HG02610 (cell line): ENCODE data around the gene GLOD4.
"Not testable (repeated sequence)": the region's sequence is repeated elsewhere in the genome, so short reads cannot be mapped to it uniquely, and the experiment has no call there.

ENCODE experiments used
- ATAC-seq: cut with Tn5 transposase; IDR thresholded peaks from one replicate; pipeline ENCODE4 v1.9.1; 2021; ENCODE audit warnings: mild to moderate bottlenecking, moderate library complexity; ENCODE audit not compliant: unreplicated experiment

GLOD4 gene

DNA sequence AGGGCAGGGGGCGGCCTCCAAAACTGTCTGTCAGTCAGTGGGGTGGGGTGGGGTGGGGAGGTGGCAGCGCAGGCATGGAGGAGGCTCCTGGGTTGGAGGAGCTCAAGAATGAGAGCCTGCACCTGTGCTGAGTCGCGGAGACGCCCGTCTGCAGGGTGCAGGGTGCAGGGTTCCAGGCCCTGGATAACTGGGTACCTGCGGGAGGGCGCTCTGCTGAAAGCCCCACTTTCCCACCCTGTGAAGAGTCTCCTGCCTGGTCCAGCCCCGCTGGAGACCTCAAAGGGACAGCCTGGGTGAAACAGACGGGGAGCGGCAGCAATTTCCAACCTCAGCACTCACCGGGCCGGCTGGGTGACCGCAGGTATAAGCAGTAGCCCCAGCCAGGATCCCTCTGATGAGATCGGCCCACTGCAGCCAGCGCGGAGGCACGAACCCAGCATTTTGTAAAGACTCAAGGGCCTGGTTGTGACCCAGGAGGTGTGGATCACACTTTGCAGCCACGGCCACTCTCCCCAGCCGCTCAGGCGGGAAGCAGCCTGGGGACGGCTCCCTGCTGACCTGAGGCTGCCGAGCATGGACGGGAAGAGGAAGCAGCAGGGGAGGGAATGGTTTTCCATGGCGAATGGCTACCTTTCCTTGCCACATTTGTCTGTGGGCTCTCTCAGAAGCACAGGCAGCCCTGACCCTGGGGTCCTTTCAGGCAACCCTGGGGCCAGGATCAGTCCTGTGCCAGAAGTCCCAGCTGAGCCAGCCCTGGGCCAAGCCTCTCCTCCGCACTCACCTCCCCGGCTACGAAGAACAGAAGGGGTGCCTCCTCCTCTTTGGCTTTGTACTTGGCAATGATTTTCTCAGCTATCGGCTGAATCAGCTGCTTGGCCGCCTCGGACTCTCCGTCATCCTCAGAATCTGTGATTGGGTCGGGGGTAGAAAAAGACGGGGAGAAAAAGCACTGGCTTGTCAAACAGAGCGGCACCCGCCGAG lies 21.1 kb upstream of the GLOD4 start:
- ATAC-seq = no peak

DNA sequence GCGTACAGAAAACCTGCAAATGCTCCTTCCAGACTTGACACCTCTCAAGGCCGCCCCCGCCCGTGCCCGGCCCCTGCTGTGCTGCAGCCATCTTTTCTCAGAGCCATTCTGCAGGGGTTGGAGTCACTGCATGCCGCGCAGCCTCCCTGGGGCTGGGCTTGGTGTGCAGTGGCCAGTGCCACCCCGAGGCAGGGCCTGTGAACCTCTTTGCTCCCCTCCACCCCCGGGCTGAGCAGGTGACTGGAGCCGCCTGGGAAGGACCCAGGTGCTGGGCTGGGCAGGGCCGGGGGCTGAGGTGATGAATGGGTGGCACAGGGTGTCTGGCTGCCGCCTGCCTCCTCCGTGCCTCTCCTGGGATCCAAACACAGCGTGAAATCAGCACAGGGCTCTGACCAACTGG lies 20.4 kb upstream of the GLOD4 start:
- ATAC-seq = no peak

DNA sequence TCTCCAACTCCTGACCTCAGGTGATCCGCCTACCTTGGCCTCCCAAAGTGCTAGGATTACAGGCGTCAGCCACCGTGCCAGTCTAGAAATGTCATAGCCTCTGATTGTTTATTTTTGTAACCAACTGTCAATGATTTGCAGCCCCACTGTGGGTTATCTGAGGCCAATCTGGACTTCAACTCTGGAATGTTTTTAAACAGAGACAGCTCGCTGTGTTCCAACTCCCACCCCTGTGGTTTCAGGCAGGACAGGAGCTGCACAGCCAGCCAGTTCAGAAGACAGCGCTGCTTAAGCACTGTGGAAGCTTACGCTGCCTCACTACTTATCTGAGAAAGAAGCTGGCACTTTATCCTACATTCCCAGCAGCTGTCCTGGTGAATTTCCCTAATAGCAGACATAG lies 19.6 kb upstream of the GLOD4 start:
- no peak for ATAC-seq

DNA sequence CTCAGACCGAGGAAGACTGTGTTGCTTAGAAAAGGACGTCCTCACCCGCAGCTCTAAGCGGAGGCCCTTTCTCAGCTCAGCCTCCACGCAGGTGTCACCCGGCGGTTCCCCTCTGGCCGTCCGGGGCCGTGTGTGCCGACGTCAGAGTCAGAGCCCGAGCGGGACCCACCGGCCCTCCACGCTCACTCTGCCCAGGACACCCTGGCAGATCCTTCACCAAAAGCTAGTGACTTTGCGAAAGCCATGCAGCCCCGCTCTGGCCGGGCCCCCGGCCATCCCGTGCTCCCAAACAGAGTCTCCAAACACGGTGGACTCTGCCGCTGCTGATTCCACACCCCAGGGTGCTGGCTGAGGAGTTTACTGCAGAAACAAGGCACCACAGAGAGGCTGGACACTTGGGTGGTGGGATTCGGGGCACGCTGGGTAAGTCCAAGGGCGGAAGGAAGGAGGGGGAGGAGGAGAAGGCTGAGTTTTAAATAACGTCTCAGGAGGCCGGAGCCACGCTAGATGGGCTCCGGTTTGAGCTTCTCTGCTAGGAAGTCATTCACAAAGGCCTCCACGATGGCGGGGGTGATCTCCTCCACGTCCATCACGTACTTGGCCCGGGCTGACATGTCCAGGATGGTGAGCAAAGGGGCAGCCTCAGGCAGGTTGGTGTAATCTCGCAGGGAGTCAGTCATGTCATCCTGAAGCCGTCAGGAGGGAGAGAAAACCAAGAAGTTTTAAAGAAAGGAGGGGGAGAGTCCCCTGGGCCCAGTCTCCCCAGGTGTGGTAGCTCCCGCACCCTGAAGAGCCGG lies 18.6 kb upstream of the GLOD4 start:
- no peak for ATAC-seq

DNA sequence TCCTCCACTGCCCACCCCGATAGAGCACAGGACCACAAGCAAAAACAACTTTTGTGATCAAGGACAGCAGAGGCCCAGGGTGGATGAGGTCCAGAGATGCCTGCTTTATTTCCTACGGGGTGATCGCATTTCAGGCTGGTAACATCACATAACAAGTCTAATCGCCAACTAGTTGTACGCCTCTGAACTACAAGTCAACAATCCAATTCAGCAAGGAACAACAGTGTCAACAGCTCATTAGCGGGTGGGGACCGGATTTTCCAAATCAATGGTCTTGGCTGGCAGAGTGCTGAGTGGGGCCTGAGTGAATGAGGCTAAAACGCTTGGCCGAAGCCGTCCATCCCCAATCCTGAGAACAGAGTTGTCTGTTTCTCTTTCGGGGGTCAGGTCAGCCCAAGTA lies 17.2 kb upstream of the GLOD4 start:
- no peak for ATAC-seq

DNA sequence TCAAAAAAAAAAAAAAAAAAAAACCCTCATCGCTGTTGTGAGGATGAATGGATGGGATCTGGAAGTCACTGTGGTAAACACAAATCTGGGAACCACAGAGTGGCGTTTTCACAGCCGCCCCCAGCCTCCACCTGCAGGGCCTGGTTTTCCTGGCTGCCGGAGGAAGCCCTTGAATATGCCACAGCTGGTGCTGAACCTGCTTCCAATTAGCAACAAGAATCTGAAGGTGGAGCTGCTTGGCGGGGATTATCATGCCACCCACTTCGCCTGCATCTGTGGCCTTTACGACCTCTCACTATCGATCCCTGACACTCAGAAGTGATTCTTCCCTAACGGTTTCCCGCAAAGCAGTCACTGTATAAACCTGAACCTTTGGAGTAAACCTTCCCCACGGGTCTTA lies 16.2 kb upstream of the GLOD4 start:
- ATAC-seq = no peak

DNA sequence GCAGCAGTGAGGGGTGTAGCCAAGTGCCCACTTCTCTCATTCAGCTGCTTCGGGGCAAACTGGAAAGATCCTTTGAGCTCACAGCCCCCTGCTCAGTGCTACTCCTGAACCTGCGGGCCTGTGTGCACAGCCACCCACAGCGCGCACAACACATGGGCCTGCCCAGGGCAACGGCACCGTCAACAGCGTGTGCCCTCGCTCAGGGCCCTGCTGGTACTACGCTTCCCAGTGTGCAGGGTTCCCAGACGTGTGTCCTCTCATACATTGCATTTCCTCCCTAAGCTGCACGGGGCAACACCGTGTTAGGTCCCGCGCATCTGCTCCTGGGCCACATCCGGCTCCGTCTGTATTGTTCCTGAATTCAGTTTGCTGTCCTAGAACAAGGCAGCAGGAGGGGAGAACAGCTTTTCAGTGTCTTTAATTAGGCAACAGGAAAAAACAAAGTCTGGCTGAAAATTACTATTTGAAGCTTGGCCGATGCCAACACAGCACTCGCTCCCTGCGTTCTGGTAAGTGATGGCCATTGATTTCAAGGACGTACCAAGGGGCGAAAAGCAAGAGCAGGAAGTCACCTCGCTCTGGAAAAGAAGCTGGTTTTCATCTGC lies 15.3 kb upstream of the GLOD4 start:
- no peak for ATAC-seq

DNA sequence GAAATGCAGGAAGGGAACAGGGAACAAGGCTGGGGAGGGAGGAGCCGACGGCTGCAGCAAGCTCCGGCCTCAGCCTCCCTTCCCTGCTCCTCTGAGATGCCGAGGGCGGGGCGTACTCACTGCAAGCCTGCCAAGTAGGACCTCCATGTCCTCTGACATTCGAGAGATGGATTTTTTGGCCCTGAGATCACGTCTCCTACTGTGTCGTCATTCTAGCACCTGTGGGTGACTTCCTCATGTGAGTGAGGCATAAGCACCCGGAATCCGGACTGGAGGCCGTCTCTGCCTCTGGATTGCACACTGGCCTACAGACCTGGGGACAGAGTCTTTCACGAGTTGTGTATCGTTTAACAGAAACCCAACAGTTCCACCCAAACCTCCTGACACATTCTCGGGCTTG lies 14.5 kb upstream of the GLOD4 start:
- no peak for ATAC-seq

DNA sequence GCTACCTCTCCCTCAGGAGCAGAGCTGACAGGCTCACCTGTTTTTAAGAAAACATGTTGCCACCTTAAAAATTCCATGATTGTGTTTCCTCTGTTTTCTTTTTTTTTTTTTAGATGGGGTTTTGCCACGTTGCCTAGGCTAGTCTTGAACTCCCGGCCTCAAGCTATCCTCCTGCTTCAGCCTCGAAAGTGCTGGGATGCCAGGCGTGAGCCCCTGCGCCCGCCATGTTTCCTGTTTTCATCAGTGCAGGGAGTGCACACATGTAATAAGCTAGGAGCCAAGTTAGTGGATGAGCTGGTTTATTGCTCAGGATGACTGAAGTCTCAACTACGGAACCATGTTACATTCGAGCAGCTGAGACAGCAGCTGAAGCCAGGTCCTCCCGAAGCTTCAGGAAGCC lies 13.6 kb upstream of the GLOD4 start:
- no peak for ATAC-seq

DNA sequence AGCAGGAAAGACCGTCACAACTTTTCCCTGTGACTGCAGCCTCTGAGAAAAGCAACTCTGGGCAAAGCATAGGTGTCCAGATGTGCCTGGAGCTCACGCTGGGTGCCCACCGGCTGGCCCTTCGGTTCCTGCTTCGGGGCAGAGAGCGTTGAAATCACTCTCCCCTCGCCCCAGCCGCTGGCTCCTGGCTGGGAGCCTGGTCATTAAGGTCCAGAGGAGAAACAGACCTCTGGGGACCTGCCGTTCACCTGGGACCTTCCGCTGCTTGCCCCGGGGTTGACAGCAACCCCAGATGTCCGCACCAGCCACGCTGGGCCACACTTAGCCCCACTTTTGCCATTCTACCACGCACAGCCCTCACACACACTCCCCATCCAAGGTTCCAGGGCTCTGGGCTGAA lies 13.2 kb upstream of the GLOD4 start:
- no peak for ATAC-seq

DNA sequence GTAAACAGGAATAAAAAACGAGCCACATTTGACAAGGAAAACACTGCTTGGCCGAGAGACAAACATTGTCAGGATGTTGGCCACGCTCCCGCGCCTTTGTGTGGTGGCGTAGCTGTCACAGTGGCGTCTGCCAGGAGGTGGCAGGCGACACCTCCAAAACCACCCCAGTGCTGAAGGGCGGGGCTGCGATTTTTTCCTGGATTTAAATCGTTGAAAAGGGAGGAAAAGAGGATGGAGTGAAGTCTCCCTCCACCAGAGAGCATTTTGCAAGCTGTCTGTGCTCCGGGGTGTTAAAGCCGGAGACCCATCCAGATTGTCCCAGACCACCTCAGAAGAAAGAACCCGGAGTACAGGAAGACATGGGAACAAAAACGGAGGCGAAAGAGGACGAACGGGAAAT lies 12.8 kb upstream of the GLOD4 start:
- no peak for ATAC-seq

DNA sequence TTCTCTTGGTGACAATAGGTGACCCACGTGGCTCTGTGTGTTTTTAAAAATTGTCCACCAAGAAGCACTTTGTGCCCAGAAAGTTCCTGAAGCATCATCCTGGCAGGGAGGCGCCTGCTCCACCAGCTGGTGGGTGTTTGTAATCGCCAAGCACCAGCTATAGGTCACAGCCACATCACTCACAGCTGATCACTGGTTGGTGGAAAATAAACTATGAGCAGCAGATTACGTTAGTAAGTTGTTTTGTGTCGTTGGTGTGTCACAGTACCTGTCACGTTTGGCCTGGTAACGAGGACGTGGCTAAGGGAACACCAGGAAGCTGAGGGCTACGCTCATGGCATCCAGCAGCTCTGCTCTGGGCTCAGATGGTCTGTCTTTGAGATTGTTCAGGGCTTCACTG lies 10.2 kb upstream of the GLOD4 start:
- no peak for ATAC-seq

DNA sequence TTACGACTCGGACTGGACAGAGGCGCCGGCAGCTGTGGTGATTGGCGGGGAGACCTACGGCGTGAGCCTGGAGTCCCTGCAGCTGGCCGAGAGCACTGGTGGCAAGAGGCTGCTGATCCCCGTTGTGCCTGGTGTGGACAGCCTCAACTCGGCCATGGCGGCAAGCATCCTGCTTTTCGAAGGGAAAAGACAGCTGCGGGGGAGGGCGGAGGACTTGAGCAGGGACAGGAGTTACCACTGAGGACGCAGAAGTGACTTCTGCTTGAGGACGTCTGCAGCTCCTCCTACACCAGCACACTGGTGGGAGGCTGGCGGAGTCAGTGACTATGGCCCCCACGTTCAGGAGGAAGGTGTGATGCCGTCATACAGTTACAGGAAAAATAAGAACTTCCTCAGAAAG lies 9.7 kb upstream of the GLOD4 start:
- no peak for ATAC-seq

DNA sequence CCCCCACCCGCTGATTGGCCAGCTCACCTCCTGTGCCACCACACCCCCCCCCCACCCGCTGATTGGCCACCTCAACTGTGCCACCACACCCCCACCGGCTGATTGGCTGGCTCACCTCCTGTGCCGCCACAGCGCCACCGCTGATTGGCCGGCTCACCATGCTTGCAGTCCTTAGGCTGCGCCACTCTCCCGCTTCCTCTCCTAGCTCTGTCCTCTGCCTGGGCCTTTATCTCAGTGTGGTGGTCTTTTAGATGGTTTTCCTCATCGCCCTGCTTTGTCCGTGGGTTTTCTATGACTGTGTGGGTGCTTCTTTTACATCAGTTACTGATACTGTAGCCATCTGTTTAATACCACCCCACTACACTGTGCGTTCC lies 8.8 kb upstream of the GLOD4 start:
- not testable (repeated sequence) for ATAC-seq

DNA sequence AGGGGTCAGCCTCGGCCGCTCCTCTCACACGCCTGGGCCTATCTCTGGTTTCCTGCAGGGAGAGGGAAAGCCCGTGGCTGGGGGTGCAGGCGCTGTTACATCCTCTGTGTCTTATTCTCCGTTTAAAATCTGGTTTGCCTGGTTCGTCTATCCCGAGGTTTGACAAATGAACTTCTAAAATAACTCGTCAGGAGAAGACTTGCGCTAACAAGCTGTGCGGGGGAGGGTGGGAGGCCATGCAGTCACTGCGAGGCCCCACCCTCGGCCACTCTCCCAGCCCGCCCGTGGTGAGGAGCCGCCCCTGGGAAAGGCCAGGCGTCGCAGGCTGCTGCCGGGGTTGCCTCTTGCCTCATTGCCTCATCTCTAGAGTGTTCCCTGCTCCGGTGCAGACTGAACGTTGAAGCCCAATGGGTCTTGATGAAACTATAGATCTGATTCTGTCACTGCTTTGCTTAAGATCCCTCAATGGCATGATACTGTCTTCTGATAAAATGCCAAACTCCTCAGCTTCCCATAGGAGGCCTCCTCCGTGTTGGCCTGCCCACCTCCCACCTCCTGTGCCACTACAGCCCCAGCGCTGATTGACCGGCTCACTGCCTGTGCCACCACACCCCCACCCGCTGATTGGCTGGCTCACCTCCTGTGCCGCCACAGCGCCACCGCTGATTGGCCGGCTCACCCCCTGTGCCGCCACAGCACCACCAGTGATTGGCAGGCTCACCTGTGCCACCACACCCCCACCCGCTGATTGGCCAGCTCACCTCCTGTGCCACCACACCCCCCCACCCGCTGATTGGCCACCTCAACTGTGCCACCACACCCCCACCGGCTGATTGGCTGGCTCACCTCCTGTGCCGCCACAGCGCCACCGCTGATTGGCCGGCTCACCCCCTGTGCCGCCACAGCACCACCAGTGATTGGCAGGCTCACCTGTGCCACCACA lies 8.1 kb upstream of the GLOD4 start:
- ATAC-seq = not testable (repeated sequence)

DNA sequence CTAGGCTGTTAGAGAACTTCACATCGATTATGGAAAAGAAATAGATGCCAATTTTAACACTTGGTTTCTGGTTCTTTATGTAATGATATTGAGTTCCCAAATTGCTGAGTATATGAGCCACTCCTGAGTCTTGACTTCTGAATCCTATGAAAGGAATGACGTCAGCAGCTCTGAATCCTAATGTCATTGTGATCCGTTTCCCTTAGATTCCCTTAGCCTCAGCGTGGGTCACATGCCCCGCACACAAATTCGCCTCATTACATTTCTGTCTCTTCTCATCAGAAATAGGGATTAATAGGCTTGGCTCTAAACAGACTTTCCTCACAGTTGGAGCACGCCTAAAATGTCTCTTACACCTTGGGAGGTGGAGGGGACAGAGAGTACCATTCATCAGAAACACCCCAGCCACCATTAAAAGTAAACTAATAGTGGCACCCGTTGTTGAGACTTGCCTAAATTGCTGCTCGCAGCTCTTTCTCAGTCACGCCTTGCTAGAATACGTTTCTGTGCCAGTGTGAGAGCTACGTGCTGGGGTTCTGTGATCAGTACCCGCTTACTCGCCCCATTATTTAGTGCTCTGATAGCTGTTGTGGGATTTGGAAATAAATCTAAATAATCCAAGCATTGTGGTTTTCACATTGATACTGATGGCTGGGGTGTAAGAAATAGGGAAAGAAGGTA lies 7.2 kb upstream of the GLOD4 start:
- no peak for ATAC-seq

DNA sequence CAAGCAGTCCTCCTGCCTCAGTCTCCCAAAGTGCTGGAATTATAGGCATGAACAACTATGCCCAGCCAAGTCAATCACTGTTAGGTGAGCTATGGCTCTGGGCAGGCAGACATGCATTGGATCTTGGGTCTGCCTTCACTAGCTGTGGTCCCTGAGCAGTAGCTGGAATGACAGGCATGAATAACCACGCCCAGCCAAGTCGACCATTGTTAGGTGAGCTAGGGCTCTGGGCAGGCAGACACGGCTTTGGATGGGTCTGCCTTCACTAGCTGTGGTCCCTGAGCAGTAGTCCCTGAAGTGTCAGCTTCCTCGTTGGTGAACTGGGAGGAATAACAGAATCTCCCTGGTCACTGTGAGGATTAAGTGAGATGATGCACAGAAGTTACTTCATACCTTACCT lies 6.5 kb upstream of the GLOD4 start:
- no peak for ATAC-seq

DNA sequence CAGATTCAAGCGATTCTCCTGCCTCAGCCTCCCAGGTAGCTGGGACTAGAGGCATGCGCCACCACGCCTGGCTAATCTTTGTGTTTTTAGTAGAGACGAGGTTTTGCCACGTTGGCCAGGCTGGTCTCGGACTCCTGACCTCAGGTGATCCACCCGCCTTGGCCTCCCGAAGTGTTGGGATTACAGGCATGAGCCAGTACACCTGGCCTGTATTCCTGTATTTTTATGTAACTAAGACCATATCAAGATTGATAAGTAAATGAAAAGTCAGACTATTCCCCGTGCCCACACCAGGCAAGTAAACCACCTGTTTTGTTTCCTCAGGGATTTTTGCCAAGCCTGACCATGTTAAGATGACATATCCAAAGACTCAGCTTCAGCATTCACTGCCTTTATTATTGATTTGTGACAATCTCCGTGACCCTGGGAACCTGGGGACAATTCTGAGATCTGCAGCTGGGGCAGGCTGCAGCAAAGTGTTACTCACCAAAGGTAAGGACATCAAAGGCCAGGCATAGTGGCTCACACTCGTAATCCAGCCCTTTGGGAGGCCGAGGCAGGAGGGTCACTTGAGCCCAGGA lies 5.7 kb upstream of the GLOD4 start:
- ATAC-seq = no peak

DNA sequence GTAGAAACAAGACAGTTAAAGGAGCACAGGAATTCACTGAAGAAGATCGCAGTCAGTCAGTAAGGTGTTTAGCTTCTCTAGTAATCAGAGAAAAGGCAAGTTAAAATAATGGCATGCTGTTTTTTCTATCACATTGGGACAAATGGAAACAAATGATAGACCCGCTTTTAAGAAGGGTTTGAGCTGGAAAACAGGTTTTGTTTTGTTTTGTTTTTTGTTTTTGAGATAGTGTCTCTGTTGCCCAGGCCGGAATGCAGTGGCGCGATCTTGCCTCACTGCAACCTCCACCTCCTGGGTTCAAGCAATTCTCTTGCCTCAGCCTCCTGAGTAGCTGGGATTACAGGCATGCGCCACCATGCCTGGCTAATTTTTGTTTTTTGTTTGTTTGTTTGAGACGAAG lies 3.8 kb upstream of the GLOD4 start:
- ATAC-seq = not testable (repeated sequence)

DNA sequence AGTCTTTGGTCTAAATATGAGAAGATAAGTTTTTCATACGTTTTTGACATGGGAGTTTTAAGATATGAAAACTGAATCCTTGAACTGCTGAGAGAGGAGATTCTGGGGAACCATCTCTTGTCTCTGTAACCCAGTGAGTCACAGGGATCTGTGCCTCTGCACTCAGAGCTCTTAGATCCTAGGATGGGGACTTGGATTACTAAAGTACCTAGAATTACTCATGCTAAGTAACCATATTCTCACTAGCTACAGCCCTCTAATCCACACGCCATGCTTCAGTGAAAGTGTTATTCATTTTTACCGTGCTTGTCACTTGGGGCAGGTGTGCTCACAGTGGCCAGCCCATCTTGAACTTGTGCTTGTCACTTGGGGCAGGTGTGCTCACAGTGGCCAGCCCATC lies 2.1 kb upstream of the GLOD4 start:
- ATAC-seq = no peak
